Natural killer cell (primary cell): ENCODE results near the gene MAN1A1. TPM values are rescaled to one million over a fixed set of nuclear protein-coding genes. Genes with fewer than 3 reads are reported as not detected.

Experiments
- ATAC-seq, 3 donors: fragments of 150-1000 bp in 2 of 3; fragments of 200-7000 bp in 1 of 3; cut with Tn5 transposase; 1 replicate in 1 of 3; 2 replicates in 2 of 3; pipeline ENCODE4 v1.10.0; 2021; ENCODE audit warnings: mild to moderate bottlenecking in 2 of 3, moderate library complexity in 2 of 3
- DNase-seq, 2 donors: peaks; one replicate each; pipeline versions ENCODE4 v3.0.0 to v3.0.0-alpha.2; 2013 to 2021; ENCODE audit warnings: mixed read lengths in 1 of 2
- H3K27ac ChIP-seq: one replicate; pipeline ENCODE4 v1.5.1; 2013; ENCODE audit warnings: mild to moderate bottlenecking, low read length
- H3K27me3 ChIP-seq: one replicate; pipeline ENCODE4 v1.6.1; 2013; ENCODE audit warnings: low read length; ENCODE audit not compliant: control insufficient read depth, insufficient read depth
- H3K36me3 ChIP-seq: one replicate; pipeline ENCODE4 v1.6.1; 2013; ENCODE audit warnings: low read length; ENCODE audit not compliant: control insufficient read depth, insufficient read depth
- H3K4me1 ChIP-seq: one replicate; pipeline ENCODE4 v1.6.1; 2013; ENCODE audit warnings: low read length; ENCODE audit not compliant: control insufficient read depth, insufficient read depth
- H3K4me3 ChIP-seq: one replicate; pipeline ENCODE4 v1.5.1; 2013; ENCODE audit warnings: low read length
- H3K9me3 ChIP-seq: one replicate; pipeline ENCODE4 v1.6.1; 2013; ENCODE audit warnings: low read length; ENCODE audit not compliant: control insufficient read depth, insufficient read depth
- H3K27ac Mint-ChIP-seq, 2 donors: one replicate each; pipeline ENCODE4 v1.8.0; 2022; ENCODE audit warnings: mild to moderate bottlenecking in 2 of 2, mixed read lengths in 2 of 2, moderate library complexity in 1 of 2
- H3K27me3 Mint-ChIP-seq, 2 donors: one replicate each; pipeline ENCODE4 v1.8.0; 2022; ENCODE audit warnings: low read depth in 2 of 2, mixed read lengths in 2 of 2
- H3K36me3 Mint-ChIP-seq: one replicate; pipeline ENCODE4 v1.8.0; 2022; ENCODE audit warnings: mixed read lengths
- H3K4me1 Mint-ChIP-seq, 2 donors: one replicate each; pipeline ENCODE4 v1.8.0; 2022; ENCODE audit warnings: mixed read lengths in 2 of 2
- H3K4me3 Mint-ChIP-seq: one replicate; pipeline ENCODE4 v1.8.0; 2022; ENCODE audit warnings: mild to moderate bottlenecking, moderate library complexity, mixed read lengths
- H3K9me3 Mint-ChIP-seq, 2 donors: one replicate each; pipeline ENCODE4 v1.8.0; 2022; ENCODE audit warnings: mixed read lengths in 2 of 2
- WGBS: methylation state at CpG from one replicate; pipeline ENCODE4 v1.1.7; 2013; ENCODE audit warnings: missing lambda C conversion rate; ENCODE audit not compliant: insufficient coverage; 5-methylcytosine and 5-hydroxymethylcytosine counted together
- intact Hi-C: fragments of 100-400 bp; cut with micrococcal nuclease; formaldehyde crosslinking; loops from one replicate; pipeline ENCODE4 v1.14.2; 2022
- total RNA-seq, 4 donors: library from RNA; stranded (reverse); fragments of 120-200 nt in 1 of 4; gene quantifications; one replicate each; pipeline versions ENCODE4 v1.2.3 to v1.2.4, GENCODE V29; 2013 to 2022
- TF ChIP-seq, protein P1 (sequence below): fragments of 200-600 bp; IDR thresholded peaks from one replicate; pipeline ENCODE4 v1.8.0; 2022; ENCODE audit warnings: antibody characterized with exemption

The MAN1A1 gene
- total RNA-seq, 3 donors from 2014 or later (not counting 1 experiment from before 2014, with no cell fraction given), result 45.6 to 54.6 (median 53.6) TPM

- H3K4me1 Mint-ChIP-seq, result peaks cover 67 to 76% of the 10 kb centered on the region in 2 donors
- Histone ChIP-seq H3K9me3 (no peaks in the 10 kb centered on the region), H3K27me3 (no peaks in the 10 kb centered on the region), H3K4me3 (no peak overlapping the region), H3K27ac (peak overlapping the region; percentile 8), H3K4me1 (peaks cover 4% of the 10 kb centered on the region), H3K36me3 (no peaks in the 10 kb centered on the region)
- no peak for ATAC-seq
- no peaks in the 10 kb centered on the region for H3K9me3 Mint-ChIP-seq
- H3K4me3 Mint-ChIP-seq, result no peak overlapping the region
- TF ChIP-seq, protein P1, sequence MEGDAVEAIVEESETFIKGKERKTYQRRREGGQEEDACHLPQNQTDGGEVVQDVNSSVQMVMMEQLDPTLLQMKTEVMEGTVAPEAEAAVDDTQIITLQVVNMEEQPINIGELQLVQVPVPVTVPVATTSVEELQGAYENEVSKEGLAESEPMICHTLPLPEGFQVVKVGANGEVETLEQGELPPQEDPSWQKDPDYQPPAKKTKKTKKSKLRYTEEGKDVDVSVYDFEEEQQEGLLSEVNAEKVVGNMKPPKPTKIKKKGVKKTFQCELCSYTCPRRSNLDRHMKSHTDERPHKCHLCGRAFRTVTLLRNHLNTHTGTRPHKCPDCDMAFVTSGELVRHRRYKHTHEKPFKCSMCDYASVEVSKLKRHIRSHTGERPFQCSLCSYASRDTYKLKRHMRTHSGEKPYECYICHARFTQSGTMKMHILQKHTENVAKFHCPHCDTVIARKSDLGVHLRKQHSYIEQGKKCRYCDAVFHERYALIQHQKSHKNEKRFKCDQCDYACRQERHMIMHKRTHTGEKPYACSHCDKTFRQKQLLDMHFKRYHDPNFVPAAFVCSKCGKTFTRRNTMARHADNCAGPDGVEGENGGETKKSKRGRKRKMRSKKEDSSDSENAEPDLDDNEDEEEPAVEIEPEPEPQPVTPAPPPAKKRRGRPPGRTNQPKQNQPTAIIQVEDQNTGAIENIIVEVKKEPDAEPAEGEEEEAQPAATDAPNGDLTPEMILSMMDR, result no peak
- WGBS, result 93% methylated on average over 1 of the region's 1 CpG
- intact Hi-C loops, result no loop called here
- no peaks in the 10 kb centered on the region for H3K36me3 Mint-ChIP-seq
- peak overlapping the region; percentile 15 to 46 for H3K27ac Mint-ChIP-seq
- DNase-seq, result no peak
- no peaks in the 10 kb centered on the region for H3K27me3 Mint-ChIP-seq
These were observed 14.9 kb downstream of the MAN1A1 start for GRCh38 chr6:119334535-119335264.

- H3K9me3 Mint-ChIP-seq, result no peaks in the 10 kb centered on the region
- intact Hi-C loops, result loop anchor here (2.0 kb wide), 1 partner anchor 21 kb away; no protein-coding TSS in a partner anchor
- WGBS, result 56% methylated on average over 1 of the region's 3 CpGs
- TF ChIP-seq, protein P1, result peak; percentile 38
- H3K36me3 Mint-ChIP-seq, result no peaks in the 10 kb centered on the region
- H3K4me3 Mint-ChIP-seq, result no peak overlapping the region
- Histone ChIP-seq H3K9me3 (no peaks in the 10 kb centered on the region), H3K4me1 (peaks cover 3% of the 10 kb centered on the region), H3K27ac (no peak overlapping the region), H3K36me3 (no peaks in the 10 kb centered on the region), H3K27me3 (no peaks in the 10 kb centered on the region), H3K4me3 (no peak overlapping the region)
- peak in 2 of 3 donors; percentile 50 to 57 for ATAC-seq
- no peaks in the 10 kb centered on the region for H3K27me3 Mint-ChIP-seq
- peak overlapping the region; percentile 6 to 13 for H3K27ac Mint-ChIP-seq
- peak in 1 of 2 donors; percentile 66 for DNase-seq
- peaks cover 66 to 76% of the 10 kb centered on the region in 2 donors for H3K4me1 Mint-ChIP-seq
These were observed 15.8 kb downstream of the MAN1A1 start for GRCh38 chr6:119333707-119334295.

GRCh38 chr6:119333063-119333609 is 16.4 kb downstream of the MAN1A1 start:
- Mint-ChIP-seq H3K27me3 (no peaks in the 10 kb centered on the region), H3K9me3 (no peaks in the 10 kb centered on the region), H3K4me1 (peaks cover 66 to 76% of the 10 kb centered on the region in 2 donors), H3K4me3 (no peak overlapping the region), H3K27ac (peak overlapping the region; percentile 6 to 13), H3K36me3 (no peaks in the 10 kb centered on the region)
- peaks cover 5% of the 10 kb centered on the region for H3K4me1 ChIP-seq
- TF ChIP-seq, protein P1, result no peak
- H3K27ac ChIP-seq, result no peak overlapping the region
- 89% methylated on average over 2 of the region's 5 CpGs for WGBS
- no peak for DNase-seq
- H3K9me3 ChIP-seq, result no peaks in the 10 kb centered on the region
- ATAC-seq, result no peak
- no peak overlapping the region for H3K4me3 ChIP-seq
- H3K36me3 ChIP-seq, result no peaks in the 10 kb centered on the region
- H3K27me3 ChIP-seq, result no peaks in the 10 kb centered on the region
- intact Hi-C loops, result loop anchor here (2.0 kb wide), 1 partner anchor 20 kb away; no protein-coding TSS in a partner anchor
